ENCODE data around the gene LGMN. TPM values are rescaled to one million over a fixed set of nuclear protein-coding genes. Genes with fewer than 3 reads are reported as not detected.

LGMN gene
- total and polyA plus RNA-seq, 2 donors (not counting 1 experiment from before 2014, with no cell fraction given) = 22.6 to 61.0 TPM

DNA sequence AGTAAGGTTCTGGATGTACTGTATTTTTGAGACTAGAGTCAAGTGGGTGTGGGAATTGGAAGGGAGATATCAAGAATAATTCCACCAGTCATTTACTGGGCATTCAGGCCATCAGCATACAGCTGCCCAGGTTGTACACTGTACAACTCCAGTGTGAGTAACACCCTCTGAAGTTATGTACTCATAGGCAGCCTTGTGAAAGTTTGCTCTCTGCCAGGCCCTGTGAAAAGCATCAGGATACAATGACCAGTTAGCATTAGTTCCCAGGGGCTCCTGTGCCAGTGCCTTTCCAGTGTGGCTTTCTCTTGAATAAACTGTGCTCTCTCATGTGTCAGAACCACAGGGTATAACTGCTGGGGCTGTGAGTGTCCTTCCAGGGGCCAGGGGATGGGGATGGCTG lies 89.7 kb downstream of the LGMN start:
- H3K36me3 ChIP-seq (ENCODE audit: control insufficient read depth, insufficient read depth, low read length) = peaks cover 9% of the 10 kb centered on the region
- no peaks in the 10 kb centered on the region for H3K9me3 ChIP-seq (ENCODE audit: control insufficient read depth, insufficient read depth, low read depth, low read length)
- no peaks in the 10 kb centered on the region for H4K20me1 ChIP-seq (ENCODE audit: control insufficient read depth, extremely low read depth, insufficient read depth, low read length)
- H3K79me2 ChIP-seq (ENCODE audit: control insufficient read depth, insufficient read depth, low read length) = no peaks in the 10 kb centered on the region
- no peak overlapping the region for H2AFZ ChIP-seq (ENCODE audit: low read length)
- no peaks in the 10 kb centered on the region for H3K27me3 ChIP-seq (ENCODE audit: control insufficient read depth, insufficient read depth, low read length)
- no peak overlapping the region for H3K9ac ChIP-seq (ENCODE audit: insufficient read depth, low read length)
- TF ChIP-seq EZH2 (IDR thresholded peaks at IDR 0.05; ENCODE audit: low read length, missing control alignments) = no peak
- TF ChIP-seq, protein P1, sequence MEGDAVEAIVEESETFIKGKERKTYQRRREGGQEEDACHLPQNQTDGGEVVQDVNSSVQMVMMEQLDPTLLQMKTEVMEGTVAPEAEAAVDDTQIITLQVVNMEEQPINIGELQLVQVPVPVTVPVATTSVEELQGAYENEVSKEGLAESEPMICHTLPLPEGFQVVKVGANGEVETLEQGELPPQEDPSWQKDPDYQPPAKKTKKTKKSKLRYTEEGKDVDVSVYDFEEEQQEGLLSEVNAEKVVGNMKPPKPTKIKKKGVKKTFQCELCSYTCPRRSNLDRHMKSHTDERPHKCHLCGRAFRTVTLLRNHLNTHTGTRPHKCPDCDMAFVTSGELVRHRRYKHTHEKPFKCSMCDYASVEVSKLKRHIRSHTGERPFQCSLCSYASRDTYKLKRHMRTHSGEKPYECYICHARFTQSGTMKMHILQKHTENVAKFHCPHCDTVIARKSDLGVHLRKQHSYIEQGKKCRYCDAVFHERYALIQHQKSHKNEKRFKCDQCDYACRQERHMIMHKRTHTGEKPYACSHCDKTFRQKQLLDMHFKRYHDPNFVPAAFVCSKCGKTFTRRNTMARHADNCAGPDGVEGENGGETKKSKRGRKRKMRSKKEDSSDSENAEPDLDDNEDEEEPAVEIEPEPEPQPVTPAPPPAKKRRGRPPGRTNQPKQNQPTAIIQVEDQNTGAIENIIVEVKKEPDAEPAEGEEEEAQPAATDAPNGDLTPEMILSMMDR (conservative IDR thresholded peaks at IDR 0.05 in 1 of 2, IDR thresholded peaks at IDR 0.05 in 1 of 2; ENCODE audit: low read depth in 1 of 2, low read length in 2 of 2) = no peak
- no peak overlapping the region for H3K4me2 ChIP-seq (ENCODE audit: extremely low read depth, insufficient read depth, low read length)
- H3K27ac ChIP-seq (ENCODE audit: insufficient read depth, low read length) = no peak overlapping the region
- no peak for DNase-seq (ENCODE audit: low read depth in 2 of 2)
- no peak overlapping the region for H3K4me3 ChIP-seq (replicated peaks in 1 of 4; ENCODE audit: control extremely low read depth in 1 of 4, insufficient read depth in 1 of 4, low read depth in 3 of 4, low read length in 4 of 4)
- no peaks in the 10 kb centered on the region for H3K4me1 ChIP-seq (ENCODE audit: control insufficient read depth, extremely low read depth, insufficient read depth, low read length)

GRCh38 chr14:92658160-92658559 lies 90.3 kb downstream of the LGMN start:
- Histone ChIP-seq H4K20me1 (ENCODE audit: control insufficient read depth, extremely low read depth, insufficient read depth, low read length) (no peaks in the 10 kb centered on the region), H3K36me3 (ENCODE audit: control insufficient read depth, insufficient read depth, low read length) (peaks cover 11% of the 10 kb centered on the region), H3K4me2 (ENCODE audit: extremely low read depth, insufficient read depth, low read length) (no peak overlapping the region), H3K79me2 (ENCODE audit: control insufficient read depth, insufficient read depth, low read length) (no peaks in the 10 kb centered on the region), H3K27me3 (ENCODE audit: control insufficient read depth, insufficient read depth, low read length) (no peaks in the 10 kb centered on the region), H3K9ac (ENCODE audit: insufficient read depth, low read length) (no peak overlapping the region), H3K27ac (ENCODE audit: insufficient read depth, low read length) (no peak overlapping the region), H3K9me3 (ENCODE audit: control insufficient read depth, insufficient read depth, low read depth, low read length) (no peaks in the 10 kb centered on the region), H3K4me1 (ENCODE audit: control insufficient read depth, extremely low read depth, insufficient read depth, low read length) (no peaks in the 10 kb centered on the region), H3K4me3 (replicated peaks in 1 of 4; ENCODE audit: control extremely low read depth in 1 of 4, insufficient read depth in 1 of 4, low read depth in 3 of 4, low read length in 4 of 4) (no peak overlapping the region), H2AFZ (ENCODE audit: low read length) (no peak overlapping the region)
- TF ChIP-seq, protein P1 (conservative IDR thresholded peaks at IDR 0.05 in 1 of 2, IDR thresholded peaks at IDR 0.05 in 1 of 2; ENCODE audit: low read depth in 1 of 2, low read length in 2 of 2) = no peak
- TF ChIP-seq EZH2 (IDR thresholded peaks at IDR 0.05; ENCODE audit: low read length, missing control alignments) = no peak
- DNase-seq (ENCODE audit: low read depth in 2 of 2) = no peak

GRCh38 chr14:92657457-92658142 lies 90.8 kb downstream of the LGMN start:
- TF ChIP-seq, protein P1 (conservative IDR thresholded peaks at IDR 0.05 in 1 of 2, IDR thresholded peaks at IDR 0.05 in 1 of 2; ENCODE audit: low read depth in 1 of 2, low read length in 2 of 2) = no peak
- no peak for TF ChIP-seq EZH2 (IDR thresholded peaks at IDR 0.05; ENCODE audit: low read length, missing control alignments)
- no peak overlapping the region for H2AFZ ChIP-seq (ENCODE audit: low read length)
- H3K9ac ChIP-seq (ENCODE audit: insufficient read depth, low read length) = no peak overlapping the region
- H4K20me1 ChIP-seq (ENCODE audit: control insufficient read depth, extremely low read depth, insufficient read depth, low read length) = no peaks in the 10 kb centered on the region
- no peaks in the 10 kb centered on the region for H3K27me3 ChIP-seq (ENCODE audit: control insufficient read depth, insufficient read depth, low read length)
- H3K79me2 ChIP-seq (ENCODE audit: control insufficient read depth, insufficient read depth, low read length) = no peaks in the 10 kb centered on the region
- H3K4me3 ChIP-seq (replicated peaks in 1 of 4; ENCODE audit: control extremely low read depth in 1 of 4, insufficient read depth in 1 of 4, low read depth in 3 of 4, low read length in 4 of 4) = no peak overlapping the region
- H3K36me3 ChIP-seq (ENCODE audit: control insufficient read depth, insufficient read depth, low read length) = peaks cover 12% of the 10 kb centered on the region
- no peaks in the 10 kb centered on the region for H3K9me3 ChIP-seq (ENCODE audit: control insufficient read depth, insufficient read depth, low read depth, low read length)
- no peak overlapping the region for H3K4me2 ChIP-seq (ENCODE audit: extremely low read depth, insufficient read depth, low read length)
- DNase-seq (ENCODE audit: low read depth in 2 of 2) = no peak
- H3K4me1 ChIP-seq (ENCODE audit: control insufficient read depth, extremely low read depth, insufficient read depth, low read length) = no peaks in the 10 kb centered on the region
- H3K27ac ChIP-seq (ENCODE audit: insufficient read depth, low read length) = no peak overlapping the region
